Sciatic nerve (tissue), 2 donors: ENCODE data around the gene CATSPER4. TPM values are rescaled to one million over a fixed set of nuclear protein-coding genes. Genes with fewer than 3 reads are reported as not detected.
A peak's percentile ranks its signal among the peaks of the same experiment; 100 is the strongest.

ENCODE experiments used
- ATAC-seq: fragments of 200-7000 bp; cut with Tn5 transposase; one replicate; pipeline ENCODE4 v1.9.1; 2020; ENCODE audit warnings: mild to moderate bottlenecking, moderate library complexity
- DNase-seq: peaks from one replicate; pipeline ENCODE4 v3.0.0-alpha.2; 2020; ENCODE audit warnings: low spot score
- intact Hi-C: fragments of 100-400 bp; cut with DNase I; formaldehyde crosslinking; loops from one replicate; pipeline ENCODE4 v1.14.2; 2022
- total RNA-seq: library from RNA; stranded (reverse); fragmentation: NEBNext Ultra II Directional; extraction: Animal tissue kit (Norgen Biotek cat#: 25700); gene quantifications from one replicate; pipeline ENCODE4 v1.2.1, GENCODE V29; 2021
- donor health status: DM: no; HTN: no; CAD: no.
- donor health status: DM: no; HTN: no; CAD: no.

The CATSPER4 gene
- total RNA-seq, result not detected

DNA sequence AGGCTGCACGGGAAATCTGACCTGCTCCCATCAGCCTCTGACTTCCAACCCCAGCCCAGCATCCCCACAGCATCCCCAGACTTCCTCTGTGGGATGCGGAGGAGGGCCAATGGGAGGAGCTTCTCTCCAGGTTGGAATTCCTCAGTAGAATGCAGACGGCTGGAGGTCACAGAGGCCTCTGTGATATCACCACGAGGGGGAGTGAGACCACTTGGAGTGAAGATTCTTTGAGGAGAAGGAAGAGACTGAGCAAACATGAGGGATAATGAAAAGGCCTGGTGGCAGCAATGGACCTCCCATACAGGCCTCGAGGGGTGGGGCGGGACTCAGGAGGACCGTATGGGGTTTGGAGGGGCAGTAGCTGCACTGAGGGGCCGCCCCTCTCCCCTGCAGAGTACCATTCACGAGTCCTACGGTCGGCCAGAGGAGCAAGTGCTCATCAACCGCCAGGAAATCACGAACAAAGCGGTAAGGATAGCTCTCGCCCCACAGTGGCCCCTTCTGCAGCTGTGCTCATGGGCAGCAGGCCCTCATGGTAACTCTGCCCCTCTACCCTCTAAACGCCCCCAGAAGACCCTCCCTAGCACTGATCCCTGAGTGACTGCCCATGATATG lies at the start of gene CATSPER4:
Gene CATSPER4 (plus strand): TSS at position 230 of the 615 bp plus-strand sequence. CDS start 26 bp downstream, at position 256.
- DNase-seq, result no peak
- no peak for ATAC-seq
- intact Hi-C loops, result no loop called here

GRCh38 chr1:26142159-26142558 lies 48.2 kb upstream of the CATSPER4 start:
- intact Hi-C loops, result no loop called here
- DNase-seq (no peak), ATAC-seq (no peak)

- ATAC-seq (peak; percentile 91), DNase-seq (peak; percentile 84)
- intact Hi-C loops, result loop anchor here (5.0 kb wide), 1 partner anchor 38 kb away; no protein-coding TSS in a partner anchor
These were observed 45.1 kb upstream of the CATSPER4 start for GRCh38 chr1:26145041-26145959.

DNA sequence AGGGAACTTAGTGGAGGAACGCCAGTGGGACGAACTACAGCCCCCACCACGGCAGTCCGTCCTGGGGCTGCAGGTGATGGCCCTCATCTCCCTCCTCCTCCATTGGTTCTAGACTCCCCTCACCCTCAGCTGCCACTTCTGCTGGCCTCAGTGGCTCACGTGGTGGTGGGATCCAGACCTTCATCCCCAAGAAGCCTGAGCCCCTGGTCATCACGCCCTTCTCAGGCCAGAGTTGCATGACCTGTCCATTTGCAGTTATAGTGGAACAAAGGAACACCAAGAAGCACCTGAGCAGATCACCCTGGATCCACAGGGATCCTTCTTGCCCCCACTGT lies 44.5 kb upstream of the CATSPER4 start:
- intact Hi-C loops, result loop anchor here (5.0 kb wide), 1 partner anchor 39 kb away; no protein-coding TSS in a partner anchor
- no peak for ATAC-seq

DNA sequence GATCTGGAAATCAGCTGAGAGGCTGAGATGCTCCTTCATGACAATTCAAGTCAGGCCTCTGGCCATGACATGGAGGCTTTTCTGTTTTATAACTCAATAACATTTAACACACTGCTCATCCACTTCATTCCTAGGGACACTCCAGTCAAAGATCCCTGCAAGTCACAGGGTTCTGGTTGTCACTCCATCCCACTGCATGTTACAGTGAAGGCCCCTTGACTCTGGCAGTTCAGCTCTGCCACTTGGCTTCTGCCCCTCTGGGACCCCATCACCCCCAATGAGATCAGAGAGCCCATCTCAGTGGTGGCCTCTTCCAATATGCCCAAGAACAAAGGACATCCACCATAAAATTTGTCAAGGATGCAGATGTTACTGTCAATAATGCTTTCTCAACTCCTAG lies 41.5 kb upstream of the CATSPER4 start:
- no peak for ATAC-seq
- intact Hi-C loops, result loop anchor here (5.0 kb wide), 1 partner anchor 42 kb away; no protein-coding TSS in a partner anchor
- no peak for DNase-seq

More for the DNA sequence above, 44.5 kb upstream of the CATSPER4 start:
- DNase-seq, result no peak

DNA sequence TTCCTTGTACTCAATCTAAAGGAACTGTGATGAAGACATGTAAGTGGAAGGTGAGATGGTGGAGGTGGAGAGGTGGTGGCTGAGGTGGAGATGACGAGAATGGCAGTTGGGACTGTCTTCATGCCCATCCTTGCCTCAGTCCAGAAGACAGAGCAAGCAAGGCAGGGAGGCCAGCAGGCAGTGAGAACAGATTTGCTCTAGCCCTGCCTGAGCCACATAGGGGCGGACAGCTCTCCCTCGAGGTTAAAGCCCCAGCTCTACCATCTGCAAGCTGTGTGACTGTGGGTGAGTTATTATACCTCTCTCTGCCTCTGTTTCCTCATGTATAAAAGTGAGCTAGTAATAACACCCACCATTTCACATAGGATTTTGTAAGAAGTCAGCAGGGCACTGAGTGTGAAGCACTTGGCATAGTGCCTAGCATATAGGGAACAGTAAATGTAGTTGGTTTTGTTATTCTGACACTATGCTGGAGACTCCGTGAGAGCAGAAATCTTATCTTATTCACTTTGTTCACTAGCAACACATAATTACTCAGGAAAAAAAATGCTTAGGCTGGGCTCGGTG lies 36.4 kb upstream of the CATSPER4 start:
- no peak for ATAC-seq
- peak; percentile 30 for DNase-seq
- intact Hi-C loops, result loop anchor here (5.0 kb wide), 1 partner anchor 117 kb away; no protein-coding TSS in a partner anchor

DNA sequence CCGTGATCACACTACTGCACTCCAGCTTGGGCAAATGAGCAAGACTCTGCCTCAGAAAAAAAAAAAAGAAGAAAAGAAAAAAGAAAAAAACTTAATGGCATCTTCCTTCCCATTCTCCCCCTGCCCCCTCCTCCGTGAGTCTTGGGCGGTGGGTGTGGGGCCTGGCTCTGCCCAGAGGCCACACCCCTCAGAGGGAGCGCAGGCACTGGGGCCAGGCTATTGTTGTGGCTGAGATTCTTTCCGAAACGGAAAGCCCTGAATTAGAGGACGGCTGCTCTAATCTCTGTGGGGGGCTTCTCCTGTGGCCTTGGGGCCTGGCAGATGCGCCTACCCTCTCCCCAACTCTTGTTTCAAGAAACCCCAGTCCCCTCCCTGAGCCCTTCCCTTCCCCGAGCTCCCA lies 35.7 kb upstream of the CATSPER4 start:
- ATAC-seq, result no peak
- intact Hi-C loops, result loop anchor here (5.0 kb wide), 1 partner anchor 117 kb away; no protein-coding TSS in a partner anchor
- peak; percentile 47 for DNase-seq

DNA sequence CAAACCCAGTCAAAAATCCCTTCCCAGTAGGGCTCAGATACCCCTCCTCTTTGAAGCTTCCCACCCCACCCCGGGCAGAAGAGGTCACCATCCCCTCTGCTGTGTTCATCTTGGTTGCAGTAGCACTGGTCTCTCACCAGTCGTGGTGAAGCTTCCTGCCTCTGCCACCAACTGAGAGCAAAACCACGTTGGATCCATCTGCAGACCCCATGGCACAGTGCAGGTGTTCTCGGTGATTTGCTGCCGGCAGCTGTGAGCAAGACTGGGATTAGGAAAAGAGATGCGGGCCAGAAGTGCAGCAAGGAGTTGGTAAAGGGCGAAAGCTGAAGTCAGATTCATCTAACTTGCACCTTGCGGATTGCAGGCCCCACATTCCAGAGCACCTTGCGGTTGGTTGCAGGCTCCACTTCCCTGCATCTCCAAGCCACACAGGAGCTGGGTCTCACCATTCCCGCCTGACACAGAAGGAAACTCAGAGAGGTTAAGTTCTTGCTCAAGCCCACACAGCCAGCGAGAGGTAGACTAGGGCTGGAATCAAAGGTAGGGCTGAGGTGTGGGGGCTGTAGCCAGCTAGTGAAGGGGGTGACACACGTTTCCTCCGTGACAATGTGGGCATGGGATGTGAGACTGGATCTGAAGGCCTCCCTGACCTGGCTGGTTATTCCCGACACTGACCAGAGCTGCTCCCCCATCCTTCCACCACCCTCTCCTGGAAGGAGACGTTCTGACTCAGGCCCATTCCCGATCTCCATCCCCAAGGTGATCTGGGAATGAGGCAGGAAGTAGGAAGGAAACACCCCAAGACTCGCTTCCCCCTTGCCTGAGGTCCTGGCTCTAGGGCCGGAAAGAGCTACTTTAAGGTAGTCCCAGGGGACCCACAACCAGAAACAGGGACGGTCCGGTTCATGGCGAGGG lies 34.8 kb upstream of the CATSPER4 start:
- DNase-seq, result peak; percentile 51

DNA sequence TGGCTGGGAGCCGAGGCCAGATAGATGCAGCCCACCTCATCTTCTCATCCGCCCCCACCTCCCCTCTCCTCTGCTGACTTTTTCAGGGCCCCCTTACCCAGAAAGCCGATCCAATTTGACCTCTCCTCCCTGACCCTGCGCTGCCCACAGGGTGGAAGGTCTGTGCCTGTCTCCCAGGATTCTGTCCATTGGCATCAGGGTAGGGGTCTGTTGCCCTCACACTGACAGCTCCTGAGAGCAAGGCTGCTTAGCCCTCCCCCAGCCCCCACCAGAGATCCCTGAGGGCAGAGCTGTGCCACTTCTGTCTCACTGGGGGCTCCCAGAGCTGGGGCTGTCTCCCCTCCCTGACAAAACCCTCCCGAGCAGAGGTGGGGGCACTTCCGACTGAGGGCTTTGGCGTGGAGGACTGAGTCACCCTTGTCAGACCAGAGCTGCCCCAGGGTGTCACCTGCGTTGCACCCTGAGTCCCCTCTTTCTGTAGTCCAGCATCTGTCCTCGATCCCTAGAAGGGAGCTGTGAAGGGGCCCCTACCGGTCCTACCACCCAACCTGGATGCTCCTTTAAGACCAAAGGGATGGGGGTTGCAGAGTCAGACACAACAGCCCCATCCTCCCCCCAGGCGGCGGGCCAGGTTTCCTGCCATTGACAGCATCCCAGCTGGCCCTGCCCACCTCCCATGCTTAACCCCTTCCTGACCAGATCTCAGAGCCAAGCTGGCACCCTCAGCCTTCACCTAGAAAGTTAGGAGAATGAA lies 33.9 kb upstream of the CATSPER4 start:
- peak; percentile 58 for DNase-seq
- ATAC-seq, result no peak
- intact Hi-C loops, result no loop called here

More for the DNA sequence above, 34.8 kb upstream of the CATSPER4 start:
- intact Hi-C loops, result no loop called here
- ATAC-seq, result no peak

- intact Hi-C loops, result no loop called here
- ATAC-seq (no peak), DNase-seq (peak; percentile 17)
These were observed 32.0 kb upstream of the CATSPER4 start for GRCh38 chr1:26158271-26158907.

DNA sequence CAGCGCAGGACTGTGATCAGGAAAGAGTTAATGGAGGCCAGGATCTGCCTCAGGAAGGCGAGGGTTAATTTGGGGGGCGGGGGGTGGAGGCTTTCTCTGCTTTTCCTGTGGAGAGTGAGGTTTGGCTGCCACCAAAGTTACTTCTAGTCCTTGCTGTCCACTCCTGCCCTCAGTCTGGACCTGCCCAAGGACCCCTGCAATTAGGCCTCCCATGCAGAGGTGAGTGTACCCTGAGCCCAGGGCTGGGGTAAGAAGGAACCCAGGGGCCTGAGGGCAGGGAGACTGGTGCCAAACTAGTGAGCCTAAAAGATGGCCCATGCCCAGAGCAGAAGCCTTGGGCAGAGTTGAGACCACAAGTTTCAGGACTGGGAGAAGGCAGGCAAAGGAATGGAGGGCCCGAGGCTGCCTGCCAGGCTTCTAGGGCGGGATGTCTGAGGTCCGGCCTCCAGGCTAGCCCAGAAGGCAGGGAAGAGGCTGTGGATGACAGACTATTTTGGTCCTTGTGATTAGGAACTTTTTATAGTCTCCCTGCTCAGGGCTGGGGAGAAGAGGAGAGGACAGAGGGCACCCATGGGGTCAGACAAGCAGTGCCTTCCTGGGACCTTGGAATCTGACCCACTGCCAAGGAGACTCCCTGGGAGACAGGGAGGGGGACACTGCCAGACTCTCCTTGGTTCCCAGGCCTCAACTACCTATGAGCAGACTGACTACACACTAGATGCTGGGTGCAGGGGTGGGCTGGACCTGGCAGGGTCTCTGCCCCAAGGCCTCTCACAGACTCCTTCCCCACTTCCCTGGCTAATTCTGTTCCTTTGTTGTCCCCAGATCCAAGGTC lies 31.3 kb upstream of the CATSPER4 start, which contains the start of gene FAM110D:
Gene FAM110D (plus strand): TSS at position 172 of the 835 bp plus-strand sequence. CDS start 2,213 bp downstream, outside the sequence.
- DNase-seq, result peak; percentile 36
- ATAC-seq, result no peak
- intact Hi-C loops, result no loop called here

- ATAC-seq (no peak), DNase-seq (no peak)
- intact Hi-C loops, result no loop called here
These were observed 30.7 kb upstream of the CATSPER4 start for GRCh38 chr1:26159743-26160039.

GRCh38 chr1:26160527-26161414 lies 29.6 kb upstream of the CATSPER4 start:
- ATAC-seq (no peak), DNase-seq (no peak)
- intact Hi-C loops, result no loop called here

GRCh38 chr1:26161415-26162219 lies 28.8 kb upstream of the CATSPER4 start:
- DNase-seq, result no peak
- peak; percentile 28 for ATAC-seq
- intact Hi-C loops, result no loop called here

GRCh38 chr1:26162220-26162709 lies 28.1 kb upstream of the CATSPER4 start:
- intact Hi-C loops, result no loop called here
- ATAC-seq (no peak), DNase-seq (no peak)
